Measurements from ENCODE around the gene NFKBIL1.

DNA sequence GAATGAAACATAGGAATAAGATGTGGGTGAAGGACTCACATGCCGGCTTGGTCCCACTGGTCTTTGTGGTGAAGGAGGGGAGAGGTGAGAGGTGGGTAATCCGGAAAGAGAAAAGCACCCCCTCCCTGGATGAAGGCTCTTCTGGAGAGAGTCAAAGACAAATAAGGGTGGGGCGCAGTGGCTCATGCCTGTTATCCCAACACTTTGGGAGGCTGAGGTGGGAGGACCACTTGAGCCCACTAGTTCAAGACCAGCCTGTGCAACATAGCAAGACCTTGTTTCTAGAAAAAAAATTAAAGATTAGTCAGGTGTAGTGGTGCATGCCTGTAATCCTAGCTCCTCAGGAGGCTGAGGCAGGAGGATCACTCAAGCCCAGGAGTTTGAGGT, 31.7 kb downstream of the NFKBIL1 start:
- TF ChIP-seq, protein P1, sequence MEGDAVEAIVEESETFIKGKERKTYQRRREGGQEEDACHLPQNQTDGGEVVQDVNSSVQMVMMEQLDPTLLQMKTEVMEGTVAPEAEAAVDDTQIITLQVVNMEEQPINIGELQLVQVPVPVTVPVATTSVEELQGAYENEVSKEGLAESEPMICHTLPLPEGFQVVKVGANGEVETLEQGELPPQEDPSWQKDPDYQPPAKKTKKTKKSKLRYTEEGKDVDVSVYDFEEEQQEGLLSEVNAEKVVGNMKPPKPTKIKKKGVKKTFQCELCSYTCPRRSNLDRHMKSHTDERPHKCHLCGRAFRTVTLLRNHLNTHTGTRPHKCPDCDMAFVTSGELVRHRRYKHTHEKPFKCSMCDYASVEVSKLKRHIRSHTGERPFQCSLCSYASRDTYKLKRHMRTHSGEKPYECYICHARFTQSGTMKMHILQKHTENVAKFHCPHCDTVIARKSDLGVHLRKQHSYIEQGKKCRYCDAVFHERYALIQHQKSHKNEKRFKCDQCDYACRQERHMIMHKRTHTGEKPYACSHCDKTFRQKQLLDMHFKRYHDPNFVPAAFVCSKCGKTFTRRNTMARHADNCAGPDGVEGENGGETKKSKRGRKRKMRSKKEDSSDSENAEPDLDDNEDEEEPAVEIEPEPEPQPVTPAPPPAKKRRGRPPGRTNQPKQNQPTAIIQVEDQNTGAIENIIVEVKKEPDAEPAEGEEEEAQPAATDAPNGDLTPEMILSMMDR (conservative IDR thresholded peaks at IDR 0.05; ENCODE audit: low read length): no peak
- no peak for TF ChIP-seq EZH2phosphoT487 (IDR thresholded peaks at IDR 0.05; ENCODE audit: borderline replicate concordance)
